Mammary epithelial cell (primary cell): ENCODE data around the gene HES5.

Experiments used
- EZH2 ChIP-seq: IDR thresholded peaks from 2 replicates; pipeline ENCODE4 v1.6.1; 2012; ENCODE audit warnings: low read length, inconsistent platforms, borderline replicate concordance
- TF ChIP-seq, protein P1 (sequence below), 2 donors: IDR thresholded peaks in 1 of 2; conservative IDR thresholded peaks in 1 of 2; 2 replicates each; pipeline ENCODE4 v1.5.1; 2011 to 2012; ENCODE audit warnings: inconsistent platforms in 2 of 2, low read length in 2 of 2, mild to moderate bottlenecking in 2 of 2, control low read depth in 1 of 2, low read depth in 1 of 2; ENCODE audit not compliant: insufficient read depth in 1 of 2; ENCODE audit errors: extremely low read depth in 1 of 2

DNA sequence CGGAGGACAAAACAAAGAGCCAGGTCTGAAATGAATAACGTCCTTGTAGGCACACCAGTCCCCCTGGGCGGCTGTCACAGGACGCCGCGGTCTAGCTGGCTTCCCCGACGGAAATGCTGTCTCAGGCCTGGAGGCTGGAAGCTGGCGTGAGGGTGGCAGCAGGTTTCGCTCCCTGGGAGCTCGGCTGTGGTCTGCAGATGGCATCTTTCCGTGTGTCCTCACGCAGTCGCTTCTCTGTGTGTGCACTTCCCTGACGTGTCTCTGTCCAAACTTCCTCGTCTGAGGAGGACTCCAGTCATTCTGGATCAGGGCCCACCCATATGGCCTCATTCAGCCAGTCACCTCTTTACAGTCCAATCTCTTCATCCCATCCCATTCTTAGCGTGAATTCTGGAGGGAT is 40.3 kb upstream of the HES5 start:
- TF ChIP-seq EZH2 = no peak
- TF ChIP-seq, protein P1, sequence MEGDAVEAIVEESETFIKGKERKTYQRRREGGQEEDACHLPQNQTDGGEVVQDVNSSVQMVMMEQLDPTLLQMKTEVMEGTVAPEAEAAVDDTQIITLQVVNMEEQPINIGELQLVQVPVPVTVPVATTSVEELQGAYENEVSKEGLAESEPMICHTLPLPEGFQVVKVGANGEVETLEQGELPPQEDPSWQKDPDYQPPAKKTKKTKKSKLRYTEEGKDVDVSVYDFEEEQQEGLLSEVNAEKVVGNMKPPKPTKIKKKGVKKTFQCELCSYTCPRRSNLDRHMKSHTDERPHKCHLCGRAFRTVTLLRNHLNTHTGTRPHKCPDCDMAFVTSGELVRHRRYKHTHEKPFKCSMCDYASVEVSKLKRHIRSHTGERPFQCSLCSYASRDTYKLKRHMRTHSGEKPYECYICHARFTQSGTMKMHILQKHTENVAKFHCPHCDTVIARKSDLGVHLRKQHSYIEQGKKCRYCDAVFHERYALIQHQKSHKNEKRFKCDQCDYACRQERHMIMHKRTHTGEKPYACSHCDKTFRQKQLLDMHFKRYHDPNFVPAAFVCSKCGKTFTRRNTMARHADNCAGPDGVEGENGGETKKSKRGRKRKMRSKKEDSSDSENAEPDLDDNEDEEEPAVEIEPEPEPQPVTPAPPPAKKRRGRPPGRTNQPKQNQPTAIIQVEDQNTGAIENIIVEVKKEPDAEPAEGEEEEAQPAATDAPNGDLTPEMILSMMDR (conservative IDR thresholded peaks at IDR 0.05 in 1 of 2, IDR thresholded peaks at IDR 0.05 in 1 of 2; ENCODE audit: extremely low read depth in 1 of 2, insufficient read depth in 1 of 2, low read depth in 1 of 2, low read length in 2 of 2) = no peak
